Renal cortical epithelial cell (primary cell): ENCODE results near the gene ANK2. TPM values are rescaled to one million over a fixed set of nuclear protein-coding genes. Genes with fewer than 3 reads are reported as not detected.
"Not testable (repeated sequence)": the region's sequence is repeated elsewhere in the genome, so short reads cannot be mapped to it uniquely, and the experiment has no call there.

Experiments used
- DNase-seq: peaks from one replicate; pipeline ENCODE4 v3.0.0-alpha.2; 2011; ENCODE audit warnings: low read depth
- total RNA-seq: library from RNA; depleted of rRNA; stranded (reverse); fragments of >200 nt; gene quantifications from 2 replicates; pipeline ENCODE4 v1.2.3, GENCODE V29; 2014

The ANK2 gene
- total RNA-seq, 1 donor from 2014 or later, result 17.7 TPM

DNA sequence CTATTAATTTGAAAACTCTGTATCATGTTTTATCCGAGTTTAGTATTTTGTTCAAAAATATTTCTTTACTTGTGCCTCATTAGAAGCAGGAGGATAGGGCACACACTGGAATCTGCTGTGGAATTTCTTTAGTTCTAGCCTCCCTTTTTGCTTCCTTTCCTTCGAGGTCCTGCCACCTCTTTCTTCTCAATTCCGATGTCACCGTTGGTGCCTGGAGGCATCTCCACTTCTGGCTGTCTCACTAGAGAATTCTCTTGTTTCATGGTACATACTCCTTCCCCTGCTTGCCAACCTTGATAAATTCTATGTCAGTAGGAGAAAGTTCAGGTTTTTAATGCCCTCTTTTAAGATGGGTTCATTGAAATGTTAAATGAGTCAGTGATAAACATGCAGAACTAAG lies 140.1 kb downstream of the ANK2 start:
- DNase-seq, result no peak

DNA sequence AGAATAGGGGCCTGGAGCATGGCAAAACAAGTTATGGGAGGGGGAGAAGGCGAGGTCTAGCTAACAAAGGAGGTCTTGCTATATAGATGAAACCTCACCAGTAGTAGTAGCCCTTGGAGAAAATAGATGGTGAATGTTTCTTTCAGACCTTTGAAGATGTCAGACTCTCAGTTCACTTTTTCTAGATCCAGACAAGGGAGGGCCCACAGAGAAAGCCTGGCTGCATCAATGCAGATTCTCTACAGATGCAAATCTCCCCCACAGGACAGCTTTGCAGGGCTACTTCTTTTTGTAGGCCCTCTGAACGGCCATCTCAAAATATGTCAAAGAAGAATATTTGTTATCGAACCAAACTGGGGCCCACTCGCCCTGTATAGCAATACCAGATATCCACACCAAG lies 159.7 kb downstream of the ANK2 start:
- no peak for DNase-seq

DNA sequence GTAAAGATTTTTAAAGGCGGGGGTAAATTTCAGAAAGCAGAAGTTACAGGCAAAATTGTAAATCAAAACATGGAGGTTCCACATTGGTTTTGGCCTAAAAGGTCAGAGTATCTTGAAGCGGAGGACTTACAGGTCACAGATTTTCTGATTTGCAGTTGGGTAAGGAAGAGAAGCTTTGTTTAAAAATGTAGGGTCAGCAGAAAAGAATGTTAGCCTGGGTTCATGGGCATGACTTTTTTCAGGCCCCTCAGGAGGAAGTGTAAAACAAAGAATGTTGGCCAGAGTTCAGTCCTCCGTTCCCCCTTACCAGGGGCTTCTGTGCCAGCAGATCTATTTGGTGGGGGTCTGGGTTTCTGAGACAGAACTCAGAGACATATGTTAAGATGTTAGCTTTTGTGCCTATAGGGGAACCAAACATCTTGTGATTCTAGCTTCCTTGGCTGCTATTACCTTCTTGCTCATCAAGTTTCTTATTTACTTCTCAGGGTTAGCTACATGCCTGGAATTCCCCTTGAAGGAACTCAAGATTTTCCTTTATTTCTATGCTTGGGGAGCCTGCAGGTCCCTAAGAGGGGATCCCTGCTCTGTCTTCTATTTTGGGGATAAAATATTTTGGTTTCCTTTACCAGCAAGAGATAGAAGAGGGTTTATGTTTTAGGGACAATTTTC lies 160.3 kb downstream of the ANK2 start:
- peak; percentile 45 for DNase-seq

DNA sequence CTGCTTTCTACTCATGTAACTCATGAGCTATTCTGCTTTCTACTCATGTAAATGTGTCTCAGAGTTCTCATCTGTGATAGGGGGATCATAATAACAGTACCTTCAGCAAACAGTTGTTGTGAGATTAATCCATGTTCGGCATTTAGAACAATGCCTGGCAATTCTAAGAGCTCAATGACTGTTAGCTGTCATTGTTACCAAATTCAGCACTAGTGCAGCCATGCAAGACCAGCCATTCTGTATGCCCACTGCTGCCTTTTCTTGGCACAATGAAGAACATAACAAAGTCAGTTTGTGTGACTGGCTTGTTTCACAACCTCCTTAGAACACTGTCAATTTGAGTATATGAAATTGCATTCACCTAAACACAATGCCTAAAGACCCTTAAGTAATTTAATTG lies 163.2 kb downstream of the ANK2 start:
- DNase-seq, result peak; percentile 82

DNA sequence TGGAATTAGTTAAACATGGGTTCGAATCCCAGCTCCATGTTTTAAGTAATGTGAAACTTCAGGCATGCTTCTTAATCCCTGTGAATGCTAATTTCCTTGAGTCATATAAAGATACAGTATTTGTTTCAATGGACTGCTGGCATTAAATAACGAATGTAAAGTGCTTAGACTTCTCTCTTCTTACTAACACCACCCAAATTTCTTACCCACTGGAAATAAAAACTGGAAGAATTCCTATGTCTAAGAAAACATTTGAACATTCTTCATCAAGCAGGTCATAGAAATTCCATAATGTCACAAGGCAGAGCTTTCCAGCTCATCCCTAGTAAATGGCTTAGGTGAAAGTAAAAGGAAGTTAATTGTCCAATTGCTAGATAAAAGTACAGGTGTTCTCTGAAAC lies 172.5 kb downstream of the ANK2 start:
- peak; percentile 38 for DNase-seq

DNA sequence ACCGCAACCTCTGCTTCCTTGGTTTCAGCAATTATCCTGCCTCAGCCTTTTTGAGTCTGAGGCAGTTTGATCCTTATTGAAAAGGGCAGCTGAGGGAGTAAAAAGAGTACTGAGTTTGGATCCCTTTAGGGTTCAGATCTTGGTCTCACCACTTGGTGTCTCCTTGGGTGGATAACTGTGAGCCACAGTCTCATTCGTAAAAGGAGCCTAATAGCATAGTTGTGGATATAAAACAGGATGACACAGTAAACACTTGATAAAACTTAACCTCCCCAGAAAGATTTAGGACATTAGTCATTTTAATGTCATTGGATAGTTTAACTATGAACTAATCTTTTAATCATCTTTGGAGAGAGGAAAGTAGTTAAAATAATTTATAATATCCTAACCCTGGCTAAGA lies 173.0 kb downstream of the ANK2 start:
- DNase-seq, result peak; percentile 6

DNA sequence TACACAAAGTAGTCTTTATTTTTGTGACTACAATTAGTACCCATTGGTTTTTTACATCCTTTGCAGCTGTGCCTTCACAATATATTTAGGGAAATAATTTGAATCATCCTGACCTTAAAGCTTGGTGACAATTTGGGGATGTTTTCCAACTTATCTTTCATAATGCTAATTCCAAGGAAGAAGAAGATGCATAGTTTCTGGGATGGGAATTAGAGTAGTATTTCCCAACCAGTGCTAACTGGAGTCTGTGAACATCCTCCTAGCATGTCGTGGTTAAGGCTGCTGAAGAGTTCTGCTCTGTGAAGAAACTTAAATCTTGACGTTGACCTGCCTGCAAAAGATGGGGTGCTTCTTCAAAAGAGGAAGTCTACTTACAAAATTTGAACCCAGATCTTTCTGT lies 173.5 kb downstream of the ANK2 start:
- no peak for DNase-seq

DNA sequence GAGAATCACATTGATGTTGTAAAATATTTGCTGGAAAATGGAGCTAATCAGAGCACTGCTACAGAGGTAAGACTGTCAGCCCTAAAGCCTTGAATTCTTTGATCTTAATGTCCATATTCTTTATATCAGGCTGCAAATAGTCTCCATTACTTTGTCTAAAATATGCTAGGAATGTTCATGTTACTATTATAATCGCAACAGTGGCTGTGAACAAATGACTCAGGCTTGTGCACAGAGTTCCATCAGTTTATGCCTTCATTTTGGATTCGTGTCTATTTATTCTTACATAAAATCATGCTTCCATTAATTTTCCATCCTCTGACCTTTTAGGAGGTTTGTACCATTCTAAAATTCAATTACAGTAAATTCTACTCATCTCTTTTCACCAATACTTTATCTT lies 182.7 kb downstream of the ANK2 start:
- peak; percentile 19 for DNase-seq

DNA sequence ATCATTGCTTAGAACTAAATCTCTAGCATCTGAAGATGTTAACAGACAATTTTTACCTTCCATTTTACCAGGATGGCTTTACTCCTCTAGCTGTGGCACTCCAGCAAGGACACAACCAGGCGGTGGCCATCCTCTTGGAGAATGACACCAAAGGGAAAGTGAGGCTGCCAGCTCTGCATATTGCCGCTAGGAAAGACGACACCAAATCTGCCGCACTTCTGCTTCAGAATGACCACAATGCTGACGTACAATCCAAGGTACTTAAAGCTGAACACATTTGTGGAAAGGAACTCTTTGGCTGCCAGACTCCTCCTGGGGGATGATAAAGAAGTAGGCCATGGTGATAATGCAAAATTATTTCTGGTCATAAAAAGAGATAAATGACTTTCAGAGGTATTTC lies 187.5 kb downstream of the ANK2 start:
- no peak for DNase-seq

DNA sequence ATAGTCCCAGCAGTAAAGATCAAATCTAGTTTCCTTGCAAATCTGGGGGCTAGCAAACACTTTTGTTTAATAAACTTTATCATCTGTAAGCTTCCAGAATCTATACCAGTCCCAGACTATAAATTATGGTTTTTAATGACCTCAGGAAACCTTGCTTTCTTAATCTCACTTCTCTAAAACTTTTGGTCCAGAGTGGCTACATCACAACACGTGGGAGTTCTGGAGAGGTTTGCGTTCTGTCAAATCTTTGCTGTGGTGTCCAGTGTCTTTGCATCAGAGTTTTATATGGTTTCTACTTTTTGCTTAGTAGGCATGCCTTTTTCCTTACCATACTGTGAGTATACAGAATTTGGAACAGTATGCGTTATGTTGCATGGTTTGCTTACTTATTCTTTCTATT lies 193.9 kb downstream of the ANK2 start:
- DNase-seq, result no peak

DNA sequence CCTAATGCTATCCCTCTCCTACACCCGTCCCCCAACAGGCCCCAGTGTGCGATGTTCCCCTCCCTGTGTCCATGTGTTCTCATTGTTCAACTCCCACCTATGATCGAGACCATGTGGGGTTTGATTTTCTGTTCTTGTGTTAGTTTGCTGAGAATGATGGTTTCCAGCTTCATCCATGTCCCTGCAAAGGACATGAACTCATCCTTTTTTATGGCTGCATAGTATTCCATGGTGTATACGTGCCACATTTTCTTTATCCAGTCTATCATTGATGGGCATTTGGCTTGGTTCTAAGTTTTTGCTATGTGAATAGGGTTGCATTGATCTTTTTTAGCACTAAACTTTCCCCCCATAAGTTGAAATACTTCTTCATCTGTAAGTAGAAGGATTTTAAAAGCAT lies 195.3 kb downstream of the ANK2 start:
- DNase-seq, result not testable (repeated sequence)

DNA sequence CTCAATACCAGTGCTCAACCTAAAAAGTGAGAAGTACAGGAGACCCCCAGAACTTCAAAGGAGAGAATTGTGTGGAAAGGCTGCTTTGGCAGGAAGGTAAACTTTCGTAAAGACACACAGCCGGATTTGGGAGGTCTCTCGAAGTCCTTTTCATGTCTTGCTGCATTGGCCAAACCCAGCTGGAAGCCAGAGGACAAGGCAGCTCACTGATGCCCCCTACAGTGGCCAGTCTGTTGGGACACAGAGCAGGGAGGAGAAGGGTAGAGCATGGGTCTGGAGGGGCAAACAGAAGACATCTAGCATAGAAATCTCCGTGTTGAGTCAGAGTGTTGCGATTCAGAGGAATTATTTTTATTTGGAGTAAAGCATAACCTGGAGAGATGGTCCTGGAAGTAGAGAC lies 198.9 kb downstream of the ANK2 start:
- DNase-seq, result no peak

DNA sequence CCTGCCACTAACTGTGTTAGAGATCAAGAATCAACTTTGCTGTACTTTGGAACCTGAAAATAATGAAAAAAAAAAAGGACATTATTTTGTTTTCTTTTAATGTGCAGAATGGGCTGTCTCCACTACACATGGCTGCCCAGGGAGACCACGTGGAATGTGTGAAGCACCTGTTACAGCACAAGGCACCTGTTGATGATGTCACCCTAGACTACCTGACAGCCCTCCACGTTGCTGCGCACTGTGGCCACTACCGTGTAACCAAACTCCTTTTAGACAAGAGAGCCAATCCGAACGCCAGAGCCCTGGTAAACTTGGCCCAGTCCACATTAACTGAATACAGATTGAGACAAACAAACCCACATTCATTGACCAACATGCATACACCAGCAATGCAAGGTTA lies 206.2 kb downstream of the ANK2 start:
- no peak for DNase-seq

DNA sequence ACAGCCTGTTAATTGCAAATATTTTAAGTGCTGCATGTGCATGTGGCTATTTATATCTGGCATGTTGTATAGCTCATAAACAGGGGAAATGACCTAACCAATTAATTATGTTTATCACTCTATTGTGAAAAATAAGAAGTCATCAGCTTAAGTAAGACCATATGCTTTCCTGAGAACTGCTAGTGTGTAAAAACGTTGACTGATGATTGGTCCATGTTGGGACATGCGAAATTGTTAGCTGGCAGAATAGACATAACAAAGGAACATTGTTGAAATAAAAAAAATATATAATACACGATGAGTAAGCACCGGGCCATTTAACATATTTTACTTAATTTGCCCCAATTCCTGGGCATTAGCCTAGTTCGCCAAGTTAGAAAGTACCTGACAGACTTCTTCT lies 207.5 kb downstream of the ANK2 start:
- no peak for DNase-seq

DNA sequence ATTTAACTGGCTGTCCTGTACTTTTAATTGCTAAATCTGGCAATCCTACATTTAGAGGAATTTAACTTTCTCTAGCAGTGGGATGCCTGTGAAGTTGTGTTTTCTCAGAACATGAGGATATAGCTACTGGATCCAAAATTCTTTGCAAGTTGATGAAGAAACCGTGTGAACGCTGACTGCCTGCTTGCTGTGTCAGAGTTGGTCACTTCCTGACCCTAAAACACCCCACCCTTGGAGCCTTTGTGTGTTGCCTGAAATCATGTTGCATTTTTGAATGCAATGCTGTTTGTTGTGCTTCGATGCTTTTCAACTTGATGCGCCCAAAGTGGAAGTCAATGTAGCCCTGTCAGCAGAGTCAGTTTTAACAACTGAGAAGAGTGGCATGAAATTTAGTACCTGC lies 211.2 kb downstream of the ANK2 start:
- DNase-seq, result no peak

DNA sequence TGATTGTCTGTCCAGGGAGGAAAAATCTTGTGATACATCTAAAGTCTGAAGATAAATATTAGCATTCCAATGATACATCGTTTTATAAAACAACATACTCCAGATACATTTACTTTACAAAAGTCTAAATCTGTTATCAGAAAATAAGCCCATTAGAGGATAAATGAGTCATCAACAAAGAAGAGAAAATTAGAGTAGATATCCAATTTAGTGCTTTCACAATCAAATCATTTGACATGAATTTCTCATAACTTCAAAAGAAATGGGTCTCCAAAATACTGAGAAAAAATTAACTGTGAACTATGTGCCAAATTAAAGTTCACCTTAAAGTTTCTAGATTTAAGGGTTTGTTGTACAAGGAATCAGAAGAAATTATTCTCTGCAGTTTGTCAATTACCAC lies 213.8 kb downstream of the ANK2 start:
- DNase-seq, result no peak

DNA sequence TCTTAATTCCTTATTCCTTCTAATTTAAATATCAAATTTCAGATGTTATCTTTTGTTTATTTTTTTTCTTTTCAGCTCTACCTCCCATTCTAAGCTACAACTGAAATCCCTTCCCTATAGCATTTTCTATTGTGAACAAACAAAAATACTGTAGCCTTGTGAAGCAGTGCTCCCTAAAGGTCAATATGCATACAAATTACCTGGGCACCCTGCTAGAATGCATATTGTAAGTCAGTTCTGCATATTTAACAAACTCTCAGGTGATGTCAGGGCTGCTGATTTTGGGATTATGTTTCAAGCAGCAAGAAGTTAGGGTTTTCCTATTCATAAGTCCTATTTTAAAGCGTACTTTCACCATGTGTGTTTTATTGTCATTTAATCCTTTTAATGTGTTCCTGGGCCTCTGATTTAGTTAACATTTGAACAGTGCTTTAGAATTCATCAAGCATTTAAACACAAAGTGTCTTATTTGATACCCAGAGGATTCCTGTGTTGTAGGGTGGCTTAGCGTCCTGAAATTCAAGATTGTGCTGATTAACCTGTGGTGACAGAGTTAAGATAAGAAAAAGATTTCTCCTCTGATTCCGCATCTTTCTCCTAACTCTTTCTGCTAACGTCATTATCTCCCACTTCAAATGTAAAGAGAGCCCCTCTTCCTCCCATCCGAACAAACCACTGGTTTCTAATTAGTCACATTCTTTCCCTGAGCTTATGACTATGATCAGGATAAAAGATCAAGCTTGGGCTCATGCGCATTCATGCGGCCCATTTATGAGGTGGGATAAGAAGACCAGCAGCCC lies 221.3 kb downstream of the ANK2 start:
- DNase-seq, result no peak

DNA sequence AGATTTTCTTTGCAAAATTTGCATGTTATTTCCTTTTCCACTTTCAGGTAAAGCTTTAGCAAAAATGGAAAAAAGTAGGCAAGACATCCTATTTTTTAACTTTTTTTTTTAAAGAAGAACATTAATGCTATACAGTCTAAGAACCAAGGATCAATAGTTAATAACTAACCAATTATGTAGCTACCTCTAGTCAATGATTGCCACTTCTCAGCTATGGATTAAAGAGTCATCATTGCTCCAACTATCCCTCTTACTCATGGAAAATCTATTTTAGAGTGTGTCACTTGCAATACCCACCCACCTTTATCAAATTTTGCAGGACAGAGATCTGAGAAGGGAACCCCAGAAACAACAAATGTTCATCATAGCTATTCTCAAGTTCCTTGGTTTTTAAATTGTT lies 223.1 kb downstream of the ANK2 start:
- DNase-seq, result peak; percentile 69

DNA sequence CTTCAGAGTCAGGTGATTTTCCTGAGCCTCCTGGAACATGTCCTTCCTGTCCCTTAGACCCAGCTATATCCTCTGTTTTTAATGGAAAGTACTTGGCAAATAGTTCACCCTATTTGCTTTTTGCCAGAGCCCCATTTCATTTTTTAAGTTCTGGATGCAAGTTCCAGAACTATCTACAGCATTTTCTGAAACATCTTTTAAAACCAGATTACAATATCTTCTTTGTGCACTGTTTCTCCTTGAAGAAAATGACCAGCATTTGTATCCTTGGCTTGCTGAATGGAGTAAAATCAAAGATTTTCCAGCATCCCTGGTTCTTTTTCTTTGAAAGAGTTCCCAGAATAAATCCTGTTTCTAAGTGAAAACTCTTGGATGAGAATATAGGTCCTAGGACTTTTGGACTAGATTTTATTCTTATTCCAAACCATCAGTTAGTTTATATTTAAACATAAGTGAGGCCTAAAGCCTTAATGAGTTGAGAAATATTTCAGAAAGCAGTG lies 224.3 kb downstream of the ANK2 start:
- no peak for DNase-seq

DNA sequence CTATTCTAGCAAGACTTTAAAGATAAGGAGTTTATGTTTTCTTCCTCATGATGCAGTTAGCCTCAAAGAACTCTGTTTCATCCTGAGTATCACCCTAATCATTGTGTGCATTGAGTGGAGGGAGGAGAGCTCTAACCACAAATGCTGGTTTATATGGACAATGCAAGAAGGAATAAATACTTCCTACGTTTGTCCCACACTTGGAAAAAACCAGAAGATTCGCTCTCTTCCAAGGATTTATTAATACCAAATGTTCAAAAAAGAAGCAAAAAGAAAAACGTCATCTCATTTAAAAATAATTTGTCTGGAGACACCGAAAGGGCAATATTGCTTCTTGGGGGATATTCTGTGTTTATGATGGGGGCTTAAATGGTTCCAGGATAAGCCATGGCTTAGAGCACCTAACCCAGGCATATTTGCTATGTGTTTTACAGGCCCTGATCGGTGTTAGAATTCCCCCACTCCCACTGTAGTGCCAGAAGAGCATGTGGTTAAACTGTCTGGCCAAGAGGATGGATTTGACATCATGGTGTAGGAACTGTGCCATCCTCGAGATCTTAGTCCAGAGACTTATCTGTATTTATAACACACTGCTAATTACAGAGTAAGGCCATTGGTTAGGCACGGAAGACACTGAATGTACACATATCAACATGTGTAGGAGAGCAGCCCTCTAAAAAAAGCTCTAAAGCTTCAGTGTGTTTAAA lies 227.2 kb downstream of the ANK2 start:
- no peak for DNase-seq

DNA sequence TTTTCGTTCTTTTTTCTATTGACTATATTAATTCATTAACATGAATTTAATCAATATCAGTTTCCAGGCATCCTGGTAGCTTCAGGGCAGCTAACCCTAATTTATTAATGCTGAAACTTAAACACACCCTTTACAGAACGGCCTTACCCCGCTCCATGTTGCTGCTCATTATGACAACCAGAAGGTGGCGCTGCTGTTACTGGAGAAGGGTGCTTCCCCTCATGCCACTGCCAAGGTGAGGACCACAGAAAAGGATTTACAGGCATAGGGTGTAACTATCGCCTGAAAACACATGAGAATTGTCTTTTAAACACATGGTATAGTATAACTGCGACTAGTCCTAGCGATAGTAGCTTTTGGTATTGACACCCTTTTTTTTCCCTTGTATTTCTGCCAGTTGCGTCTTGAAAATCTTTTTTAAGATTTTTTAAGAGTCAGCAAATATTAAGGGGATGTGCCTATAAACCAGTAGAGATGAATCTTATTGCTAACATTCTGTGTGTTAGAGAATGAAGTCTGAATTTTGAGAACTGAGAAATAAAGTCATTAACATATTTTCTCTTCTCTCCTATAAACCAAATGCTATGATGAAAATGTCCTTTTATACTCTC lies 229.0 kb downstream of the ANK2 start:
- DNase-seq, result peak; percentile 61

DNA sequence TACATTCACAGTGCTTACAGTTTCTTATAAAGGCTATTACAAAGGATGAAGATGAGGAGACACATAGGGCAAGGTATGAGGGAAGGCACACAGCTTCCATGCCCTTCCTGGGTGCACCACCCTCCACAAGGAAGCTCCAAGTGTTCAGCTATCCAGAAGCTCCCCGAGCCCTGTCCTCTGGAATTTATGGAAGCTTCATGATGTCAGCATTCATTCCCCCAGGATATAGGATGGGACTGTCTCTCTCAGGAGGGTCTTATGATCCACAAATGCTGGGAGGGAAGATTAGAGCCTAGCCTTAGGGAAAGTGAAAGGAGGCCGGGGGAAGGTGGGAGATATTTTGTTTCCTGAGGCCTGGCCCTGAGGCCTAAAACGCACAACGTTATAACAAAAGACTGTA lies 236.0 kb downstream of the ANK2 start:
- DNase-seq, result no peak
